Epidermal melanocyte (primary cell): Measurements from ENCODE around the gene KRTAP5-9.
"Not testable (repeated sequence)": the region's sequence is repeated elsewhere in the genome, so short reads cannot be mapped to it uniquely, and the experiment has no call there.

Experiments
- DNase-seq: peaks from one replicate; pipeline ENCODE4 v3.0.0; 2011; ENCODE audit warnings: low spot score; ENCODE audit not compliant: insufficient read length

The KRTAP5-9 gene

GRCh38 chr11:71534711-71535608, 13.3 kb upstream of the KRTAP5-9 start:
- DNase-seq, result not testable (repeated sequence)

- DNase-seq, result no peak
Observed at GRCh38 chr11:71535825-71536224, 12.4 kb upstream of the KRTAP5-9 start.

GRCh38 chr11:71537537-71537936, 10.7 kb upstream of the KRTAP5-9 start:
- no peak for DNase-seq

GRCh38 chr11:71537977-71538665, 10.1 kb upstream of the KRTAP5-9 start, which contains the start of gene KRTAP5-8:
Gene KRTAP5-8, plus strand, starts transcription at chr11:71538025. Its CDS starts 31 bp downstream, at chr11:71538056.
- DNase-seq, result not testable (repeated sequence)

- no peak for DNase-seq
Observed at GRCh38 chr11:71538666-71538990, 9.6 kb upstream of the KRTAP5-9 start.

GRCh38 chr11:71539017-71539416, 9.2 kb upstream of the KRTAP5-9 start:
- no peak for DNase-seq

GRCh38 chr11:71539971-71540370, 8.2 kb upstream of the KRTAP5-9 start:
- DNase-seq, result not testable (repeated sequence)

- DNase-seq, result not testable (repeated sequence)
Observed at GRCh38 chr11:71540521-71541304, 7.5 kb upstream of the KRTAP5-9 start.

GRCh38 chr11:71542382-71542781, 5.8 kb upstream of the KRTAP5-9 start:
- DNase-seq, result no peak

- DNase-seq, result no peak
Observed at GRCh38 chr11:71542879-71543777, 5.1 kb upstream of the KRTAP5-9 start.

GRCh38 chr11:71543866-71544265, 4.4 kb upstream of the KRTAP5-9 start:
- no peak for DNase-seq

- no peak for DNase-seq
Observed at GRCh38 chr11:71544525-71545214, 3.5 kb upstream of the KRTAP5-9 start.

GRCh38 chr11:71545405-71545966, 2.7 kb upstream of the KRTAP5-9 start:
- DNase-seq, result no peak

- DNase-seq, result no peak
Observed at GRCh38 chr11:71548716-71549151, 514 bp downstream of the KRTAP5-9 start.

- no peak for DNase-seq
Observed at GRCh38 chr11:71551711-71552110, 3.5 kb downstream of the KRTAP5-9 start.

GRCh38 chr11:71554996-71555395, 6.8 kb downstream of the KRTAP5-9 start:
- no peak for DNase-seq

GRCh38 chr11:71555508-71555907, 7.3 kb downstream of the KRTAP5-9 start:
- DNase-seq, result no peak

GRCh38 chr11:71556018-71556417, 7.8 kb downstream of the KRTAP5-9 start:
- DNase-seq, result no peak

GRCh38 chr11:71557257-71557656, 9.0 kb downstream of the KRTAP5-9 start:
- no peak for DNase-seq

- DNase-seq, result no peak
Observed at GRCh38 chr11:71558996-71559395, 10.8 kb downstream of the KRTAP5-9 start.
